A549 (cell line): Measurements from ENCODE around the gene GTF3C5. TPM values are rescaled to one million over a fixed set of nuclear protein-coding genes. Genes with fewer than 3 reads are reported as not detected.
"Not testable (repeated sequence)": the region's sequence is repeated elsewhere in the genome, so short reads cannot be mapped to it uniquely, and the experiment has no call there.

ENCODE experiments used
- ATAC-seq, 2 experiments: fragments of 200-7000 bp in 1 of 2; fragments of >200 bp in 1 of 2; cut with Nextera tagmentation in 1 of 2; cut with Tn5 transposase in 1 of 2; 3 replicates each; pipeline versions ENCODE4 v1.8.0 to v1.9.1; 2018 to 2020; ENCODE audit warnings: mild to moderate bottlenecking in 1 of 2, moderate library complexity in 1 of 2
- CTCF ChIA-PET: fragments of 300-600 bp; sonication (Branson Sonifier 250); formaldehyde crosslinking; extraction: SDS; loops from one replicate; lab custom pipeline; 2021; ENCODE audit warnings: antibody characterized with exemption, inconsistent platforms; lab: Yijun Ruan, JAX
- POLR2A ChIA-PET: fragments of 350-600 bp; formaldehyde crosslinking; extraction: SDS; loops from one replicate; lab custom pipeline; 2021; ENCODE audit warnings: antibody characterized with exemption, inconsistent platforms; lab: Yijun Ruan, JAX
- DNase-seq, 2 experiments: peaks; one replicate each; pipeline versions ENCODE4 v3.0.0 to v3.0.0-alpha.2; 2011 to 2016; ENCODE audit warnings: low read depth in 1 of 2, low spot score in 1 of 2
- FAIRE-seq: peaks from 2 replicates; lab custom pipeline; 2011; peaks lifted over from hg19 to GRCh38; lab: Jason Lieb, UNC
- H3K27ac ChIP-seq, 2 experiments: fragments of >200 bp; sonication (Bioruptor Twin); formaldehyde crosslinking; 3 replicates each; pipeline ENCODE4 v1.5.1; 2016 to 2017
- H3K4me1 ChIP-seq: fragments of >200 bp; sonication (Bioruptor Twin); formaldehyde crosslinking; 3 replicates; pipeline ENCODE4 v1.6.1; 2016
- H3K4me2 ChIP-seq: fragments of >200 bp; sonication (Bioruptor Twin); formaldehyde crosslinking; 3 replicates; pipeline ENCODE4 v1.6.1; 2016
- H3K4me3 ChIP-seq: fragments of >200 bp; sonication (Bioruptor Twin); formaldehyde crosslinking; 3 replicates; pipeline ENCODE4 v1.5.1; 2016
- H3K9me3 ChIP-seq: fragments of >200 bp; sonication (Bioruptor Twin); formaldehyde crosslinking; 3 replicates; pipeline ENCODE4 v1.6.1; 2016
- CBX2 ChIP-seq: fragments of 200-600 bp; sonication (generic); IDR thresholded peaks from 2 replicates; pipeline ENCODE4 v1.6.1; 2016; ENCODE audit warnings: low read depth, mild to moderate bottlenecking, borderline replicate concordance
- CBX8 ChIP-seq: fragments of 200-600 bp; sonication (generic); IDR thresholded peaks from 2 replicates; pipeline ENCODE4 v1.6.1; 2016
- EHF ChIP-seq: fragments of 250-450 bp; sonication (Bioruptor Pico); IDR thresholded peaks from 2 replicates; pipeline ENCODE4 v1.5.0; 2020; ENCODE audit warnings: mild to moderate bottlenecking
- GATA3 ChIP-seq: IDR thresholded peaks from 2 replicates; pipeline ENCODE4 v1.6.1; 2012; ENCODE audit warnings: borderline replicate concordance
- HOXA7 ChIP-seq: fragments of 250-450 bp; sonication (Bioruptor Pico); IDR thresholded peaks from 2 replicates; pipeline ENCODE4 v1.5.0; 2020; ENCODE audit warnings: mild to moderate bottlenecking, moderate library complexity
- MAFK ChIP-seq: fragments of 450-650 bp; IDR thresholded peaks from 2 replicates; pipeline ENCODE4 v1.6.1; 2014; ENCODE audit not compliant: partially characterized antibody
- MYC ChIP-seq: IDR thresholded peaks from 2 replicates; pipeline ENCODE4 v1.6.1; 2012; ENCODE audit warnings: mild to moderate bottlenecking, inconsistent platforms, low read length, improper control_type of control experiment, borderline replicate concordance
- NPAS2 ChIP-seq: fragments of 250-450 bp; sonication (Bioruptor Pico); IDR thresholded peaks from 2 replicates; pipeline ENCODE4 v1.8.0; 2022; ENCODE audit warnings: mild to moderate bottlenecking, moderate library complexity, borderline replicate concordance
- POLR2A ChIP-seq: IDR thresholded peaks from 2 replicates; pipeline ENCODE4 v1.6.1; 2012; ENCODE audit warnings: mild to moderate bottlenecking, low read length
- RAD21 ChIP-seq, 2 experiments: fragments of >200 bp in 1 of 2; sonication (Bioruptor Twin) in 1 of 2; formaldehyde crosslinking in 1 of 2; IDR thresholded peaks in 1 of 2; conservative IDR thresholded peaks in 1 of 2; 2 replicates in 1 of 2; 3 replicates in 1 of 2; pipeline ENCODE4 v1.6.1; 2012 to 2018; ENCODE audit warnings: inconsistent platforms in 1 of 2
- RFX5 ChIP-seq: fragments of 450-650 bp; IDR thresholded peaks from 2 replicates; pipeline ENCODE4 v1.7.1; 2014; ENCODE audit warnings: antibody characterized with exemption, mild to moderate bottlenecking, moderate library complexity
- WGBS: methylation state at CpG from one replicate; pipeline ENCODE4 v1.1.6; 2017; ENCODE audit errors: missing lambda C conversion rate; 5-methylcytosine and 5-hydroxymethylcytosine counted together
- polyA plus RNA-seq, 4 experiments: library from polyadenylated mRNA; depleted of rRNA in 3 of 4; stranded (reverse); fragments of >200 nt; fragmentation: RNase III in 1 of 4; extraction: RNeasy Plus Mini Kit Qiagen cat#74134 plus additional on column Dnase treatment in 1 of 4; gene quantifications; 2 replicates in 3 of 4; 3 replicates in 1 of 4; pipeline ENCODE4 v1.2.3, GENCODE V29; 2011 to 2017
- TF ChIP-seq, protein P1 (sequence below): fragments of 450-650 bp; IDR thresholded peaks from 2 replicates; pipeline ENCODE4 v1.6.1; 2014; ENCODE audit warnings: antibody characterized with exemption
- TF ChIP-seq, protein P2 (sequence below): fragments of 250-450 bp; sonication (Bioruptor Pico); IDR thresholded peaks from 2 replicates; pipeline ENCODE4 v1.5.0; 2021; ENCODE audit warnings: mild to moderate bottlenecking, moderate library complexity, borderline replicate concordance
- TF ChIP-seq, protein P3 (sequence below): IDR thresholded peaks from 2 replicates; pipeline ENCODE4 v1.6.1; 2012

The GTF3C5 gene
- polyA plus RNA-seq, 2 of the 4 experiments (the other 2 are of a cell fraction): 57.2 to 80.3 TPM

DNA sequence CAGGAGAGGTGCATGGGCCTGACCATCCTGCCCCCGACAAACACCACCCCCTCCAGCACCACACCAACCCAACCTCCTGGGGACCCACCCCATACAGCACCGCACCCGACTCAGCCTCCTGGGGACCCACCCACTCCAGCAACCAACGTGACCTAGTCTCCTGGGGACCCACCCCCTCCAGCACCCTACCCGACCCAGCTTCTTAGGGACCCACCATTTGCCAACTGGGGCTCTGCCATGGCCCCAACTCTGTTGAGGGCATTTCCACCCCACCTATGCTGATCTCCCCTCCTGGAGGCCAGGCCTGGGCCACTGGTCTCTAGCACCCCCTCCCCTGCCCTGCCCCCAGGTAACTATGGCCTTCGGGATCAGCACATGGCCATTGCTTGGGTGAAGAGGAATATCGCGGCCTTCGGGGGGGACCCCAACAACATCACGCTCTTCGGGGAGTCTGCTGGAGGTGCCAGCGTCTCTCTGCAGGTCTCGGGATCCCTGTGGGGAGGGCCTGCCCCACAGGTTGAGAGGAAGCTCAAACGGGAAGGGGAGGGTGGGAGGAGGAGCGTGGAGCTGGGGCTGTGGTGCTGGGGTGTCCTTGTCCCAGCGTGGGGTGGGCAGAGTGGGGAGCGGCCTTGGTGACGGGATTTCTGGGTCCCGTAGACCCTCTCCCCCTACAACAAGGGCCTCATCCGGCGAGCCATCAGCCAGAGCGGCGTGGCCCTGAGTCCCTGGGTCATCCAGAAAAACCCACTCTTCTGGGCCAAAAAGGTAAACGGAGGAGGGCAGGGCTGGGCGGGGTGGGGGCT, 35.6 kb downstream of the GTF3C5 start:
- TF ChIP-seq RFX5 (no peak), POLR2A (no peak), CBX2 (no peak), GATA3 (no peak), RAD21 (conservative IDR thresholded peaks at IDR 0.05 in 1 of 2, IDR thresholded peaks at IDR 0.05 in 1 of 2) (no peak), EHF (CRISPR knock-in tag) (no peak)
- TF ChIP-seq, protein P1, sequence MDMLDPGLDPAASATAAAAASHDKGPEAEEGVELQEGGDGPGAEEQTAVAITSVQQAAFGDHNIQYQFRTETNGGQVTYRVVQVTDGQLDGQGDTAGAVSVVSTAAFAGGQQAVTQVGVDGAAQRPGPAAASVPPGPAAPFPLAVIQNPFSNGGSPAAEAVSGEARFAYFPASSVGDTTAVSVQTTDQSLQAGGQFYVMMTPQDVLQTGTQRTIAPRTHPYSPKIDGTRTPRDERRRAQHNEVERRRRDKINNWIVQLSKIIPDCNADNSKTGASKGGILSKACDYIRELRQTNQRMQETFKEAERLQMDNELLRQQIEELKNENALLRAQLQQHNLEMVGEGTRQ: no peak
- TF ChIP-seq, protein P2, sequence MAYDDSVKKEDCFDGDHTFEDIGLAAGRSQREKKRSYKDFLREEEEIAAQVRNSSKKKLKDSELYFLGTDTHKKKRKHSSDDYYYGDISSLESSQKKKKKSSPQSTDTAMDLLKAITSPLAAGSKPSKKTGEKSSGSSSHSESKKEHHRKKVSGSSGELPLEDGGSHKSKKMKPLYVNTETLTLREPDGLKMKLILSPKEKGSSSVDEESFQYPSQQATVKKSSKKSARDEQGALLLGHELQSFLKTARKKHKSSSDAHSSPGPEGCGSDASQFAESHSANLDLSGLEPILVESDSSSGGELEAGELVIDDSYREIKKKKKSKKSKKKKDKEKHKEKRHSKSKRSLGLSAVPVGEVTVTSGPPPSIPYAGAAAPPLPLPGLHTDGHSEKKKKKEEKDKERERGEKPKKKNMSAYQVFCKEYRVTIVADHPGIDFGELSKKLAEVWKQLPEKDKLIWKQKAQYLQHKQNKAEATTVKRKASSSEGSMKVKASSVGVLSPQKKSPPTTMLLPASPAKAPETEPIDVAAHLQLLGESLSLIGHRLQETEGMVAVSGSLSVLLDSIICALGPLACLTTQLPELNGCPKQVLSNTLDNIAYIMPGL (CRISPR knock-in tag): no peak
- no peak for FAIRE-seq
- ChIA-PET CTCF (interaction anchor here (0.7 to 3.3 kb wide), 10 partner anchors 9 to 81 kb away, joined by 3 to 9 read pairs (median 4); no protein-coding TSS in a partner anchor), POLR2A (no interaction called here)
- Histone ChIP-seq H3K27ac (no peak overlapping the region), H3K4me1 (no peaks in the 10 kb centered on the region), H3K4me2 (no peak overlapping the region), H3K4me3 (no peak overlapping the region), H3K9me3 (no peaks in the 10 kb centered on the region)
- 92% methylated on average over 24 of the region's 25 CpGs for WGBS
- DNase-seq: no peak
- no peak for ATAC-seq

DNA sequence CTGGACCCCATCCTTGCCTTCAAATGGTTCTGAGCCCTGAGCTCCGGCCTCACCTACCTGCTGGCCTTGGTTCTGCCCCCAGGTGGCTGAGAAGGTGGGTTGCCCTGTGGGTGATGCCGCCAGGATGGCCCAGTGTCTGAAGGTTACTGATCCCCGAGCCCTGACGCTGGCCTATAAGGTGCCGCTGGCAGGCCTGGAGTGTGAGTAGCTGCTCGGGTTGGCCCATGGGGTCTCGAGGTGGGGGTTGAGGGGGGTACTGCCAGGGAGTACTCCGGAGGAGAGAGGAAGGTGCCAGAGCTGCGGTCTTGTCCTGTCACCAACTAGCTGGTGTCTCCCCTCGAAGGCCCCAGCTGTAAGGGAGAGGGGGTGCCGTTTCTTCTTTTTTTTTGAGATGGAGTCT, 36.2 kb downstream of the GTF3C5 start:
- no peak for ATAC-seq
- WGBS: 84% methylated on average over 8 of the region's 11 CpGs
- Histone ChIP-seq H3K4me2 (no peak overlapping the region), H3K9me3 (no peaks in the 10 kb centered on the region), H3K4me1 (no peaks in the 10 kb centered on the region), H3K4me3 (no peak overlapping the region)
- ChIA-PET CTCF (interaction anchor here (0.7 to 1.6 kb wide), 11 partner anchors 8 to 80 kb away, joined by 3 to 6 read pairs (median 3); no protein-coding TSS in a partner anchor), POLR2A (no interaction called here)
- FAIRE-seq: no peak
- DNase-seq: no peak
- no peak for TF ChIP-seq HOXA7
- TF ChIP-seq, protein P3, sequence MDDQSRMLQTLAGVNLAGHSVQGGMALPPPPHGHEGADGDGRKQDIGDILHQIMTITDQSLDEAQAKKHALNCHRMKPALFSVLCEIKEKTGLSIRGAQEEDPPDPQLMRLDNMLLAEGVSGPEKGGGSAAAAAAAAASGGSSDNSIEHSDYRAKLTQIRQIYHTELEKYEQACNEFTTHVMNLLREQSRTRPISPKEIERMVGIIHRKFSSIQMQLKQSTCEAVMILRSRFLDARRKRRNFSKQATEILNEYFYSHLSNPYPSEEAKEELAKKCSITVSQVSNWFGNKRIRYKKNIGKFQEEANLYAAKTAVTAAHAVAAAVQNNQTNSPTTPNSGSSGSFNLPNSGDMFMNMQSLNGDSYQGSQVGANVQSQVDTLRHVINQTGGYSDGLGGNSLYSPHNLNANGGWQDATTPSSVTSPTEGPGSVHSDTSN: no peak
- TF ChIP-seq, all 56 proteins: peak for 0
- H3K27ac ChIP-seq: no peak overlapping the region

DNA sequence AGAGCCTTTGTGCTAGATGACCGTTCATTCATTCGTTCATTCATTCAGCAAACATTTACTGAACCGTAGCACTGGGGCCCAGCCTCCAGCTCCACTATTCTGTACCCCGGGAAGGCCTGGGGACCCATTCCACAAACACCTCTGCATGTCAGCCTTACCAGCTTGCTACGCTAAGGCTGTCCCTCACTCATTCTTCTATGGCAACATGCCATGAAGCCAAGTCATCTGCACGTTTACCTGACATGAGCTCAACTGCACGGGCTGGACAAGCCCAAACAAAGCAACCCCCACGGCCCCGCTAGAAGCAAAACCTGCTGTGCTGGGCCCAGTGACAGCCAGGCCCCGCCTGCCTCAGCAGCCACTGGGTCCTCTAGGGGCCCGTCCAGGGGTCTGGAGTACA, 37.0 kb downstream of the GTF3C5 start:
- ChIA-PET POLR2A (no interaction called here), CTCF (interaction anchor here (0.8 to 1.6 kb wide), 7 partner anchors 9 to 81 kb away, joined by 3 to 4 read pairs (median 3); no protein-coding TSS in a partner anchor)
- no peak for ATAC-seq
- TF ChIP-seq NPAS2 (CRISPR knock-in tag): no peak
- TF ChIP-seq MYC: no peak
- no peak for TF ChIP-seq MAFK
- TF ChIP-seq CBX8: no peak
- Histone ChIP-seq H3K4me1 (no peaks in the 10 kb centered on the region), H3K9me3 (no peaks in the 10 kb centered on the region), H3K4me3 (no peak overlapping the region), H3K27ac (no peak overlapping the region), H3K4me2 (no peak overlapping the region)
- no peak for FAIRE-seq
- DNase-seq: no peak
- 81% methylated on average over 11 of the region's 11 CpGs for WGBS

DNA sequence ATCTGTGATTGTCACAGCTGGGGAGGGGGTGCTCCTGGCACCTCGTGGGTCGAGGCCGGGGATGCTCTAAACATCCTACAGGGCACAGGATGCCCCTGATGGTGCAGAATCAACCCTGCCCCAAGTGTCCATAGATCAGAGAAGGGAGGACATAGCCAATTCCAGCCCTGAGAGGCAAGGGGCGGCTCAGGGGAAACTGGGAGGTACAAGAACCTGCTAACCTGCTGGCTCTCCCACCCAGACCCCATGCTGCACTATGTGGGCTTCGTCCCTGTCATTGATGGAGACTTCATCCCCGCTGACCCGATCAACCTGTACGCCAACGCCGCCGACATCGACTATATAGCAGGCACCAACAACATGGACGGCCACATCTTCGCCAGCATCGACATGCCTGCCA, 37.6 kb downstream of the GTF3C5 start:
- CTCF ChIA-PET: interaction anchor here (1.0 to 1.6 kb wide), 3 partner anchors 34 to 80 kb away, joined by 3 to 4 read pairs (median 3); no protein-coding TSS in a partner anchor
- ATAC-seq, H3K4me3 ChIP-seq, H3K27ac ChIP-seq, DNase-seq, POLR2A ChIA-PET, H3K4me1 ChIP-seq, H3K4me2 ChIP-seq, H3K9me3 ChIP-seq: not testable (repeated sequence)
- FAIRE-seq: peak; percentile 28
- 80% methylated on average over 4 of the region's 15 CpGs for WGBS

DNA sequence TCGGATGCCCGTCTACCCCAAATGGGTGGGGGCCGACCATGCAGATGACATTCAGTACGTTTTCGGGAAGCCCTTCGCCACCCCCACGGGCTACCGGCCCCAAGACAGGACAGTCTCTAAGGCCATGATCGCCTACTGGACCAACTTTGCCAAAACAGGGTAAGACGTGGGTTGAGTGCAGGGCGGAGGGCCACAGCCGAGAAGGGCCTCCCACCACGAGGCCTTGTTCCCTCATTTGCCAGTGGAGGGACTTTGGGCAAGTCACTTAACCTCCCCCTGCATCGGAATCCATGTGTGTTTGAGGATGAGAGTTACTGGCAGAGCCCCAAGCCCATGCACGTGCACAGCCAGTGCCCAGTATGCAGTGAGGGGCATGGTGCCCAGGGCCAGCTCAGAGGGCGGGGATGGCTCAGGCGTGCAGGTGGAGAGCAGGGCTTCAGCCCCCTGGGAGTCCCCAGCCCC, 39.7 kb downstream of the GTF3C5 start:
- H3K27ac ChIP-seq, H3K4me3 ChIP-seq, DNase-seq, H3K4me2 ChIP-seq, H3K9me3 ChIP-seq, POLR2A ChIA-PET, FAIRE-seq, H3K4me1 ChIP-seq: not testable (repeated sequence)
- peak in 1 of 2 experiments; percentile 13; a peak in 2 of 6 replicates for ATAC-seq
- CTCF ChIA-PET: interaction anchor here (1.0 kb wide), 1 partner anchor 74 kb away, joined by 3 read pairs; no protein-coding TSS in a partner anchor
- WGBS: 90% methylated on average over 14 of the region's 17 CpGs

DNA sequence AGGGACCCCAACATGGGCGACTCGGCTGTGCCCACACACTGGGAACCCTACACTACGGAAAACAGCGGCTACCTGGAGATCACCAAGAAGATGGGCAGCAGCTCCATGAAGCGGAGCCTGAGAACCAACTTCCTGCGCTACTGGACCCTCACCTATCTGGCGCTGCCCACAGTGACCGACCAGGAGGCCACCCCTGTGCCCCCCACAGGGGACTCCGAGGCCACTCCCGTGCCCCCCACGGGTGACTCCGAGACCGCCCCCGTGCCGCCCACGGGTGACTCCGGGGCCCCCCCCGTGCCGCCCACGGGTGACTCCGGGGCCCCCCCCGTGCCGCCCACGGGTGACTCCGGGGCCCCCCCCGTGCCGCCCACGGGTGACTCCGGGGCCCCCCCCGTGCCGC, 40.2 kb downstream of the GTF3C5 start:
- H3K4me3 ChIP-seq, H3K9me3 ChIP-seq, DNase-seq, H3K4me2 ChIP-seq, POLR2A ChIA-PET, FAIRE-seq, ATAC-seq, H3K27ac ChIP-seq, H3K4me1 ChIP-seq, CTCF ChIA-PET: not testable (repeated sequence)
- WGBS: 82% methylated on average over 8 of the region's 31 CpGs
